UCSD-AML1 (cell line): ENCODE data around the gene RAP1GAP.

Source experiments
- DNase-seq: peaks from one replicate; lab custom pipeline; 2025; ENCODE audit not compliant: unreplicated experiment; lab: John Stamatoyannopoulos, UW

Gene RAP1GAP

GRCh38 chr1:21550866-21551475, 118.2 kb downstream of the RAP1GAP start:
- no peak for DNase-seq

GRCh38 chr1:21550097-21550496, 119.1 kb downstream of the RAP1GAP start:
- DNase-seq = no peak

- DNase-seq = no peak
These were observed 121.3 kb downstream of the RAP1GAP start for GRCh38 chr1:21547876-21548275.
